Caco-2 (cell line): ENCODE measurements around the gene RPAP2. TPM values are rescaled to one million over a fixed set of nuclear protein-coding genes. Genes with fewer than 3 reads are reported as not detected.

ENCODE experiments used
- BruUV-seq: library from RNA; stranded (reverse); fragments of 400-500 nt; replicated peaks from 2 replicates; lab custom pipeline; 2021; lab: Mats Ljungman, UMichigan
- CTCF ChIA-PET: fragments of 300-600 bp; sonication (Branson Sonifier 250); formaldehyde crosslinking; loops from one replicate; lab custom pipeline; 2022; ENCODE audit warnings: antibody characterized with exemption; lab: Charles Lee
- POLR2A ChIA-PET: fragments of 300-600 bp; sonication (Branson Sonifier 250); formaldehyde crosslinking; loops from one replicate; lab custom pipeline; 2022; ENCODE audit warnings: antibody characterized with exemption; lab: Charles Lee
- DNase-seq, 2 experiments: peaks; one replicate each; pipeline versions ENCODE4 v3.0.0 to v3.0.0-alpha.2; 2020 to 2022
- H3K27me3 ChIP-seq: replicated peaks from 2 replicates; pipeline ENCODE4 v1.6.0; 2011; ENCODE audit warnings: low read length; ENCODE audit not compliant: control insufficient read depth, insufficient read depth
- H3K36me3 ChIP-seq: 2 replicates; pipeline ENCODE4 v1.5.1; 2011; ENCODE audit warnings: low read length; ENCODE audit not compliant: control insufficient read depth, insufficient read depth
- H3K4me1 ChIP-seq: fragments of 250-450 bp; sonication (Bioruptor Pico); 2 replicates; pipeline ENCODE4 v1.5.1; 2020; ENCODE audit warnings: mild to moderate bottlenecking
- H3K4me3 ChIP-seq: 2 replicates; pipeline ENCODE4 v1.5.1; 2011; ENCODE audit warnings: low read depth, mild to moderate bottlenecking, control low read depth, low read length
- H3K9me3 ChIP-seq: fragments of 250-450 bp; sonication (Bioruptor Pico); 2 replicates; pipeline ENCODE4 v1.5.1; 2020; ENCODE audit warnings: mild to moderate bottlenecking, moderate library complexity
- H3K27ac Mint-ChIP-seq: one replicate; pipeline ENCODE4 v1.8.0; 2022; ENCODE audit warnings: mixed read lengths; ENCODE audit not compliant: unreplicated experiment
- H3K27me3 Mint-ChIP-seq: one replicate; pipeline ENCODE4 v1.8.0; 2022; ENCODE audit warnings: mixed read lengths; ENCODE audit not compliant: insufficient read depth, unreplicated experiment
- H3K36me3 Mint-ChIP-seq: one replicate; pipeline ENCODE4 v1.8.0; 2022; ENCODE audit warnings: mild to moderate bottlenecking, mixed read lengths; ENCODE audit not compliant: insufficient read depth, unreplicated experiment
- H3K4me1 Mint-ChIP-seq: one replicate; pipeline ENCODE4 v1.8.0; 2022; ENCODE audit warnings: low read depth, mixed read lengths; ENCODE audit not compliant: unreplicated experiment
- H3K4me3 Mint-ChIP-seq: one replicate; pipeline ENCODE4 v1.8.0; 2022; ENCODE audit warnings: mild to moderate bottlenecking, moderate library complexity, mixed read lengths; ENCODE audit not compliant: unreplicated experiment
- H3K9me3 Mint-ChIP-seq: one replicate; pipeline ENCODE4 v1.8.0; 2022; ENCODE audit warnings: mixed read lengths; ENCODE audit not compliant: unreplicated experiment
- CTCF ChIP-seq, 2 experiments: fragments of 200-600 bp in 1 of 2; IDR thresholded peaks; 1 replicate in 1 of 2; 2 replicates in 1 of 2; pipeline versions ENCODE4 v1.5.1 to v1.8.0; 2011 to 2022; ENCODE audit warnings: antibody characterized with exemption in 1 of 2, control low read depth in 1 of 2, inconsistent platforms in 1 of 2, low read depth in 1 of 2, low read length in 1 of 2, mild to moderate bottlenecking in 1 of 2, moderate library complexity in 1 of 2; ENCODE audit not compliant: insufficient read depth in 1 of 2, severe bottlenecking in 1 of 2, unreplicated experiment in 1 of 2
- intact Hi-C: fragments of 100-400 bp; cut with micrococcal nuclease; formaldehyde crosslinking; loops from one replicate; pipeline ENCODE4 v1.10.0; 2022; ENCODE audit not compliant: unreplicated experiment
- total RNA-seq: library from RNA; stranded (reverse); gene quantifications from 2 replicates; pipeline ENCODE4 v1.2.3, GENCODE V29; 2022

Gene RPAP2
- total RNA-seq, 1 experiment from 2014 or later = 16.8 TPM

- no peak for TF ChIP-seq CTCF (IDR thresholded peaks at IDR 0.05; ENCODE audit: insufficient read depth in 1 of 2, low read depth in 1 of 2, low read length in 1 of 2, severe bottlenecking in 1 of 2, unreplicated experiment in 1 of 2)
- intact Hi-C loops = no loop called here
- Mint-ChIP-seq H3K9me3 (peaks cover 7% of the 10 kb centered on the region), H3K27ac (no peak overlapping the region), H3K27me3 (no peaks in the 10 kb centered on the region), H3K36me3 (no peaks in the 10 kb centered on the region), H3K4me1 (no peaks in the 10 kb centered on the region), H3K4me3 (no peak overlapping the region)
- ChIA-PET CTCF (no interaction called here), POLR2A (no interaction called here)
- no TSS peak for BruUV-seq
- Histone ChIP-seq H3K27me3 (no peaks in the 10 kb centered on the region), H3K36me3 (no peaks in the 10 kb centered on the region), H3K9me3 (no peaks in the 10 kb centered on the region), H3K4me3 (no peak overlapping the region), H3K4me1 (no peaks in the 10 kb centered on the region)
- DNase-seq = no peak
Observed at GRCh38 chr1:92408825-92409224, 110.0 kb downstream of the RPAP2 start.

- Mint-ChIP-seq H3K27me3 (no peaks in the 10 kb centered on the region), H3K4me3 (no peak overlapping the region), H3K4me1 (no peaks in the 10 kb centered on the region), H3K9me3 (no peaks in the 10 kb centered on the region), H3K36me3 (no peaks in the 10 kb centered on the region), H3K27ac (no peak overlapping the region)
- intact Hi-C loops = no loop called here
- no TSS peak for BruUV-seq
- Histone ChIP-seq H3K9me3 (no peaks in the 10 kb centered on the region), H3K4me1 (no peaks in the 10 kb centered on the region), H3K27me3 (no peaks in the 10 kb centered on the region), H3K4me3 (no peak overlapping the region), H3K36me3 (no peaks in the 10 kb centered on the region)
- CTCF ChIA-PET = no interaction called here
- TF ChIP-seq CTCF (IDR thresholded peaks at IDR 0.05; ENCODE audit: insufficient read depth in 1 of 2, low read depth in 1 of 2, low read length in 1 of 2, severe bottlenecking in 1 of 2, unreplicated experiment in 1 of 2) = no peak
- DNase-seq = no peak
- POLR2A ChIA-PET = interaction anchor here (0.5 kb wide), 1 partner anchor 11 kb away, joined by 7 read pairs; no protein-coding TSS in a partner anchor
Observed at GRCh38 chr1:92409946-92410549, 111.2 kb downstream of the RPAP2 start.

GRCh38 chr1:92410706-92411105 is 111.8 kb downstream of the RPAP2 start:
- Mint-ChIP-seq H3K36me3 (no peaks in the 10 kb centered on the region), H3K27ac (no peak overlapping the region), H3K9me3 (no peaks in the 10 kb centered on the region), H3K4me1 (no peaks in the 10 kb centered on the region), H3K27me3 (no peaks in the 10 kb centered on the region), H3K4me3 (no peak overlapping the region)
- Histone ChIP-seq H3K4me3 (no peak overlapping the region), H3K9me3 (no peaks in the 10 kb centered on the region), H3K36me3 (no peaks in the 10 kb centered on the region), H3K27me3 (no peaks in the 10 kb centered on the region), H3K4me1 (no peaks in the 10 kb centered on the region)
- DNase-seq = no peak
- no TSS peak for BruUV-seq
- ChIA-PET POLR2A (no interaction called here), CTCF (no interaction called here)
- no peak for TF ChIP-seq CTCF (IDR thresholded peaks at IDR 0.05; ENCODE audit: insufficient read depth in 1 of 2, low read depth in 1 of 2, low read length in 1 of 2, severe bottlenecking in 1 of 2, unreplicated experiment in 1 of 2)
- intact Hi-C loops = no loop called here
